ENCODE measurements around the gene ZNF24.

Gene ZNF24

GRCh38 chr18:35290094-35290735 is 54.0 kb downstream of the ZNF24 start, which contains the start of gene ZSCAN30:
TSS of gene ZSCAN30 (minus strand) at chr18:35290229. CDS start at chr18:35264352, 25,877 bp downstream.
- DNase-seq: peak; percentile 96

- peak; percentile 48 for DNase-seq
These were observed 54.5 kb downstream of the ZNF24 start for GRCh38 chr18:35289727-35290093.

GRCh38 chr18:35289293-35289692 is 54.9 kb downstream of the ZNF24 start:
- DNase-seq: no peak

GRCh38 chr18:35284841-35285240 is 59.4 kb downstream of the ZNF24 start:
- DNase-seq: no peak

GRCh38 chr18:35283923-35284794 is 60.1 kb downstream of the ZNF24 start:
- no peak for DNase-seq

- no peak for DNase-seq
These were observed 61.9 kb downstream of the ZNF24 start for GRCh38 chr18:35282353-35282752.
